ENCODE results near the gene STIM1. TPM values are rescaled to one million over a fixed set of nuclear protein-coding genes. Genes with fewer than 3 reads are reported as not detected.

The STIM1 gene
- total and polyA plus RNA-seq, 7 donors: 5.3 to 44.8 (median 29.3) TPM

- WGBS, 2 donors: 91 to 93% methylated on average over 1 of the region's 1 CpG
- H3K27ac ChIP-seq: no peak overlapping the region
- TF ChIP-seq EP300 (IDR thresholded peaks at IDR 0.05) (no peak), CTCF (IDR thresholded peaks at IDR 0.05) (no peak), POLR2A (IDR thresholded peaks at IDR 0.05) (no peak), POLR2AphosphoS5 (IDR thresholded peaks at IDR 0.05) (no peak)
- DNase-seq: no peak
- H3K36me3 ChIP-seq: no peaks in the 10 kb centered on the region
- intact Hi-C loops (cut with DNase I): no loop called here
- H3K27me3 ChIP-seq: no peaks in the 10 kb centered on the region
- H3K4me1 ChIP-seq: peaks cover 0 to 25% (median 20%) of the 10 kb centered on the region in 4 donors
- no peaks in the 10 kb centered on the region for H3K9me3 ChIP-seq
- no peak overlapping the region for H3K4me3 ChIP-seq
Measured at GRCh38 chr11:4040461-4040860, 185.0 kb downstream of the STIM1 start.

DNA sequence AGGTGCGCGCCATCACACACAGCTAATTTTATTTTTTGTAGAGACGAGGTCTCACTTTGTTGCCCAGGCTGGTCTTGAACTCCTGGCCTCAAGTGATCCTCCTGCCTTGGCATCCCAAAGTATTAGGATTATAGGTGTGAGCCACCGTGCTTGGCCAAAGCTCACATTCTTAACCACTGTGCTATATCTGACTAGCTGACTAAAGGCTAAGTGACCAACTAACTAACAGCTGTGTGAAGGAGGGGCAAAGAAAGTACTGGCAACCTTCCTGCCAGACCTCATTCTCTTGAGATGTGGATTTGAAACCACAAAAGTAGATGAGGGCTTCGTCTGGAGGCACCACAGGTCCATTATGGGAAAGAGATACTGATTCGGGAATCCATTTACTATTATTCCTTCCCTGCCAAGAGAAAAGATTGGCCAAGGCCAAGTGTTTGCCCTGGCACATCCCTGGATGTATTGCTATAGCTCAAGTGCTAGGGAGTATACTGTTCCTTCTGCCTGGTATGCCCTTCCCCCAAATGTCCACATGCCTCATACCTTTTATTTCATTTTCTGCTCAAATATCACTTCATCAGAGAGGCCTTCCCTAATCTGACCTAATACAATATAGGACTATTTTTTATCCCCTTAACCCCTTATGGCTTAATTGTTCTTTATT, 186.4 kb downstream of the STIM1 start:
- peaks cover 0 to 25% (median 22%) of the 10 kb centered on the region in 4 donors for H3K4me1 ChIP-seq
- no peak for DNase-seq
- no peak overlapping the region for H3K27ac ChIP-seq
- no peak for TF ChIP-seq POLR2A (IDR thresholded peaks at IDR 0.05)
- no peak for TF ChIP-seq CTCF (IDR thresholded peaks at IDR 0.05)
- TF ChIP-seq EP300 (IDR thresholded peaks at IDR 0.05): no peak
- no peak for TF ChIP-seq POLR2AphosphoS5 (IDR thresholded peaks at IDR 0.05)
- 93 to 95% methylated on average over 6 of the region's 6 CpGs for WGBS, 2 donors
- intact Hi-C loops (cut with DNase I): no loop called here
- no peaks in the 10 kb centered on the region for H3K27me3 ChIP-seq
- H3K4me3 ChIP-seq: no peak overlapping the region
- no peaks in the 10 kb centered on the region for H3K36me3 ChIP-seq
- H3K9me3 ChIP-seq: no peaks in the 10 kb centered on the region

DNA sequence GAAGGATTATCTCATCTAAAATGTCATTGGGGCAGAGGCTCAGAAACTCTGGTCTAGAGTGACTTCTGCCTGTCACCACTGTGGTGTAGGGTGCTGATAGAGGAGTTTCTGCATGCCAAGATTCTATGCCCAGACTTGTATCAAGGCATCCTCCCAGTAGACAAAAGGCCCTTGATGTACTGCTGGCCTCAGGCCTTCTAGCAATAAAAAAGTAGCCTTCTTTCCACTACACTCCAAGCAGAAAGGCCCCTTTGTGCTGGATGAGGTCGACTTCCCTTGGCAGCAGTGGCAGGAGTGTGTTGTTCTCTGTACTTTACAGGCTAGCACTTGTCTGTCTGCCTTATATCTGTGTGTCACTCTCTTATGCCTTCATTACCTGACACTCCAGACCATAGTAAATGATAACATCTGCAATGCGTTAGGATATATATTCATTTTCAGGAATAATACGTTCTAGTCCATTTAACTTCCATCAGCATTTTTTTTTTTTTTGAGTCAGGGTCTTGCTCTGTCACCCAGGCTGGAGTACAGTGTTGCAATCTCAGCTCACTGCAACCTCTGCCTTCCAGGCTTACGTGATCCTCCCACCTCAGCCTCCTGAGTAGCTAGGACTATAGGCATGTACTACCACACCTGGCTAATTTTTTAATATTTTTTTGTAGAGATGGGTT, 189.6 kb downstream of the STIM1 start:
- H3K9me3 ChIP-seq: no peaks in the 10 kb centered on the region
- H3K4me3 ChIP-seq: no peak overlapping the region
- H3K4me1 ChIP-seq: peaks cover 0 to 24% (median 17%) of the 10 kb centered on the region in 4 donors
- no peak for DNase-seq
- 42 to 48% methylated on average over 4 of the region's 4 CpGs for WGBS, 2 donors
- H3K36me3 ChIP-seq: no peaks in the 10 kb centered on the region
- TF ChIP-seq POLR2AphosphoS5 (IDR thresholded peaks at IDR 0.05) (no peak), POLR2A (IDR thresholded peaks at IDR 0.05) (no peak), EP300 (IDR thresholded peaks at IDR 0.05) (no peak), CTCF (IDR thresholded peaks at IDR 0.05) (no peak)
- intact Hi-C loops (cut with DNase I): no loop called here
- no peaks in the 10 kb centered on the region for H3K27me3 ChIP-seq
- peak overlapping the region in 3 of 4 donors; percentile 21 to 42 (median 23) for H3K27ac ChIP-seq

DNA sequence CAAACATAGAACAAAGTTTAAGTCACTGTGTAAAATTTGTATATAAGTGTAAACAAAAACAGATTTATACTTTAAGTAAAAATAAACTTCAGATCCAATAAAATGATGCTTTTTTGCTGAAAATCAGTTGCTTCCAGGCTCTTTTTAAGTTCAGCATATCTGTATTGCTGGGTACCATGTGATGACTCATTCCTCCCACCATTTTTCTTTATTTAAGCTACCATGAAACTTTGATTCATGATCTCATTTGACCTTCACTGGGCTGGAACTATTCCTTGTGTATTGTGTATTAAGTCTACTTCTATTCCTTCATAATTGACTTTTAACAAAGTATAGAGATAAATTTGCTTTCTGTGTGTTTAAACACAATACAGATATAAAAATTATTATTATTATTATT, 192.9 kb downstream of the STIM1 start:
- intact Hi-C loops (cut with DNase I): no loop called here
- DNase-seq: no peak

More for the DNA sequence above, 192.9 kb downstream of the STIM1 start:
- Histone ChIP-seq H3K4me3 (no peak overlapping the region), H3K36me3 (no peaks in the 10 kb centered on the region), H3K27me3 (no peaks in the 10 kb centered on the region), H3K4me1 (peaks cover 0 to 24% (median 17%) of the 10 kb centered on the region in 4 donors), H3K9me3 (no peaks in the 10 kb centered on the region), H3K27ac (no peak overlapping the region)
- TF ChIP-seq POLR2AphosphoS5 (IDR thresholded peaks at IDR 0.05) (no peak), EP300 (IDR thresholded peaks at IDR 0.05) (no peak), POLR2A (IDR thresholded peaks at IDR 0.05) (no peak), CTCF (IDR thresholded peaks at IDR 0.05) (no peak)

All from sigmoid colon (tissue), 7 donors.